HEK293 (cell line): Measurements from ENCODE around the gene LYPD5.
A peak's percentile ranks its signal among the peaks of the same experiment; 100 is the strongest.

Source experiments
- BCL6B ChIP-seq: fragments of 450-650 bp; formaldehyde crosslinking; IDR thresholded peaks from 2 replicates; pipeline ENCODE4 v1.5.1; 2017; ENCODE audit warnings: missing biosample characterization, missing genetic modification characterization
- GLI4 ChIP-seq: fragments of 450-650 bp; formaldehyde crosslinking; IDR thresholded peaks from 2 replicates; pipeline ENCODE4 v1.5.1; 2016; ENCODE audit warnings: missing biosample characterization, missing genetic modification characterization
- KLF9 ChIP-seq: fragments of 450-650 bp; formaldehyde crosslinking; IDR thresholded peaks from 2 replicates; pipeline ENCODE4 v1.5.1; 2016; ENCODE audit warnings: missing biosample characterization, missing genetic modification characterization, low read depth
- MEIS1 ChIP-seq: sonication (generic); formaldehyde crosslinking; IDR thresholded peaks from 2 replicates; pipeline ENCODE4 v1.8.1; 2022; ENCODE audit warnings: missing genetic modification reagents, mild to moderate bottlenecking, borderline replicate concordance
- PRDM10 ChIP-seq: fragments of 450-650 bp; formaldehyde crosslinking; IDR thresholded peaks from 2 replicates; pipeline ENCODE4 v1.5.1; 2016; ENCODE audit warnings: missing biosample characterization, missing genetic modification characterization
- REST ChIP-seq: fragments of 450-650 bp; formaldehyde crosslinking; IDR thresholded peaks from 2 replicates; pipeline ENCODE4 v1.5.1; 2016; ENCODE audit warnings: missing biosample characterization, missing genetic modification characterization
- SP2 ChIP-seq: fragments of 450-650 bp; formaldehyde crosslinking; IDR thresholded peaks from 2 replicates; pipeline ENCODE4 v1.5.1; 2016; ENCODE audit warnings: missing biosample characterization, missing genetic modification characterization
- TCF7L2 ChIP-seq: IDR thresholded peaks from 2 replicates; pipeline ENCODE4 v1.6.1; 2011; ENCODE audit warnings: low read depth, mild to moderate bottlenecking, inconsistent platforms, low read length, moderate library complexity, borderline replicate concordance
- YY2 ChIP-seq: fragments of 450-650 bp; formaldehyde crosslinking; IDR thresholded peaks from 2 replicates; pipeline ENCODE4 v1.5.1; 2016; ENCODE audit warnings: missing biosample characterization, missing genetic modification characterization
- ZBTB10 ChIP-seq: fragments of 450-650 bp; formaldehyde crosslinking; IDR thresholded peaks from 2 replicates; pipeline ENCODE4 v1.5.1; 2016; ENCODE audit warnings: missing biosample characterization, missing genetic modification characterization
- ZBTB48 ChIP-seq: fragments of 450-650 bp; formaldehyde crosslinking; IDR thresholded peaks from 2 replicates; pipeline ENCODE4 v1.5.1; 2016; ENCODE audit warnings: missing biosample characterization, missing genetic modification characterization
- ZNF10 ChIP-seq: fragments of 450-650 bp; formaldehyde crosslinking; IDR thresholded peaks from 2 replicates; pipeline ENCODE4 v1.5.1; 2017; ENCODE audit warnings: missing biosample characterization, missing genetic modification characterization
- ZNF112 ChIP-seq: fragments of 450-650 bp; formaldehyde crosslinking; IDR thresholded peaks from 2 replicates; pipeline ENCODE4 v1.5.0; 2017; ENCODE audit warnings: missing biosample characterization, missing genetic modification characterization
- ZNF114 ChIP-seq: fragments of 450-650 bp; formaldehyde crosslinking; IDR thresholded peaks from 2 replicates; pipeline ENCODE4 v1.5.0; 2017; ENCODE audit warnings: missing biosample characterization, missing genetic modification characterization
- ZNF157 ChIP-seq: fragments of 450-650 bp; formaldehyde crosslinking; IDR thresholded peaks from 2 replicates; pipeline ENCODE4 v1.5.1; 2016; ENCODE audit warnings: missing biosample characterization, missing genetic modification characterization
- ZNF175 ChIP-seq: fragments of 450-650 bp; formaldehyde crosslinking; IDR thresholded peaks from 2 replicates; pipeline ENCODE4 v1.5.1; 2016; ENCODE audit warnings: missing biosample characterization, missing genetic modification characterization
- ZNF211 ChIP-seq: fragments of 450-650 bp; formaldehyde crosslinking; IDR thresholded peaks from 2 replicates; pipeline ENCODE4 v1.5.1; 2016; ENCODE audit warnings: low read depth, missing biosample characterization, missing genetic modification characterization
- ZNF214 ChIP-seq: fragments of 450-650 bp; formaldehyde crosslinking; IDR thresholded peaks from 2 replicates; pipeline ENCODE4 v1.5.1; 2017; ENCODE audit warnings: missing biosample characterization, mild to moderate bottlenecking, missing genetic modification characterization, borderline replicate concordance
- ZNF335 ChIP-seq: fragments of 450-650 bp; formaldehyde crosslinking; conservative IDR thresholded peaks from 2 replicates; pipeline ENCODE4 v1.5.1; 2016; ENCODE audit warnings: missing biosample characterization, missing genetic modification characterization
- ZNF350 ChIP-seq: fragments of 450-650 bp; formaldehyde crosslinking; IDR thresholded peaks from 2 replicates; pipeline ENCODE4 v1.5.0; 2017; ENCODE audit warnings: missing biosample characterization, mild to moderate bottlenecking, missing genetic modification characterization
- ZNF426 ChIP-seq: fragments of 450-650 bp; formaldehyde crosslinking; IDR thresholded peaks from 2 replicates; pipeline ENCODE4 v1.5.1; 2017; ENCODE audit warnings: missing biosample characterization, missing genetic modification characterization, mild to moderate bottlenecking, inconsistent platforms, moderate library complexity
- ZNF501 ChIP-seq: fragments of 450-650 bp; formaldehyde crosslinking; IDR thresholded peaks from 2 replicates; pipeline ENCODE4 v1.5.1; 2016; ENCODE audit warnings: missing biosample characterization, missing genetic modification characterization
- ZNF549 ChIP-seq: fragments of 450-650 bp; IDR thresholded peaks from 2 replicates; pipeline ENCODE4 v1.5.1; 2018; ENCODE audit warnings: missing biosample characterization, missing genetic modification characterization, mild to moderate bottlenecking, inconsistent platforms, moderate library complexity
- ZNF561 ChIP-seq: fragments of 450-650 bp; IDR thresholded peaks from 2 replicates; pipeline ENCODE4 v1.5.1; 2018; ENCODE audit warnings: missing biosample characterization, missing genetic modification characterization, borderline replicate concordance
- ZNF596 ChIP-seq: fragments of 450-650 bp; IDR thresholded peaks from 2 replicates; pipeline ENCODE4 v1.5.0; 2018; ENCODE audit warnings: missing biosample characterization, mild to moderate bottlenecking, missing genetic modification characterization, moderate library complexity
- ZNF624 ChIP-seq: fragments of 450-650 bp; formaldehyde crosslinking; IDR thresholded peaks from 2 replicates; pipeline ENCODE4 v1.5.1; 2017; ENCODE audit warnings: missing biosample characterization, missing genetic modification characterization
- ZNF777 ChIP-seq: fragments of 450-650 bp; formaldehyde crosslinking; IDR thresholded peaks from 2 replicates; pipeline ENCODE4 v1.5.1; 2017; ENCODE audit warnings: missing biosample characterization, missing genetic modification characterization, borderline replicate concordance
- ZXDB ChIP-seq: fragments of 450-650 bp; formaldehyde crosslinking; IDR thresholded peaks from 2 replicates; pipeline ENCODE4 v1.5.1; 2016; ENCODE audit warnings: missing biosample characterization, missing genetic modification characterization

Gene LYPD5

DNA sequence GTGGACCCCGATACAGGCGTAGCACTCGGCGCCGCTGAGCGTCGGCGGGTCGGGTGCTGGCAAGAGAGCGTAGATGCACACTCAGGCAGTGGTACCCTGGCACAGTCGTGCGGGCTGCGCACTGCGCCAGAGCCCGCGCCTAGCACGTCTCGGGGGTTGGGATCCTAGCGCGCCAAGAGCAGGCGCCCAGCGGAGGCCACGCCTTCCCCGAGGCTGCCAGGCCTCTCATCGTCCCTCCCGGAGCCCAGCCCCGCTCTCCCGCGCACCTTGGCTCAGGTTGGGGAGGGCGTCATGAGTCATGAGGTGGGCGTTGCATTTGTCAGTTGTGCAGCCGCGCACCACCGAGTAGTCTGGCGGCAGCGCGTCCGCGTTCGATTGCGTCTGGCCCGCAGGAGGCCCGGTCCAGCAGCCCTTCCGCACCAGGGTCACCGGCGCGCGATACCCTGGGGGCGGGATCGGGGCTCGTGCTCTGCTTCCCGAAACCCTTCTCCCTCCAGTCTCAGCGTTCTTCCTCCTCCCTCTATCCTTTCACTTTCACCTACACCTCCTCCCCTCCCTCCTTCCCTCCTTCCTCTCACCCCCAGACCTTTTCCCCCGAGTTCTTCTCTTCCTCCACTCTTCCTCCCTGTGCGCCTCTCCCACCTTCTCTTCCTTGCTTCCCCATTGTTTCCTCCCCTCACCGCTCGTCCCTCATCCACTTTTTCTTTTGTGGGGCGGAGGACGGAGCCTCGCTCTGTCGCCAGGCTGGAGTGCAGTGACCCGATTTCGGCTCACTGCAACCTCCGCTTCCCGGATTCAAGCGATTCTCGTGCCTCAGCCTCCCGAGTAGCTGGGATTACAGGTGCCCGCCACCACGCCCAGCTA is 3.5 kb downstream of the LYPD5 start (continued):
- TF ChIP-seq SP2 (tag by site-specific recombination), result peak; percentile 91
- TF ChIP-seq ZBTB48, result peak; percentile 78
- TF ChIP-seq BCL6B (tag by site-specific recombination), result no peak
- TF ChIP-seq KLF9, result peak; percentile 98
- no peak for TF ChIP-seq ZNF211 (tag by site-specific recombination)
- peak; percentile 96 for TF ChIP-seq ZNF561 (tag by site-specific recombination)
- peak; percentile 49 for TF ChIP-seq ZNF157 (tag by site-specific recombination)
- TF ChIP-seq GLI4 (tag by site-specific recombination), result no peak
- TF ChIP-seq PRDM10 (tag by site-specific recombination), result peak; percentile 77
- TF ChIP-seq ZNF549, result no peak
- TF ChIP-seq MEIS1 (CRISPR knock-in tag), result no peak
- TF ChIP-seq ZNF501 (tag by site-specific recombination), result peak; percentile 94
- 0 out of 2 replicates have a peak, but pooled peaks have one; percentile 58 for TF ChIP-seq ZNF175 (tag by site-specific recombination)
- no peak for TF ChIP-seq ZNF350 (tag by site-specific recombination)
- no peak for TF ChIP-seq TCF7L2
- TF ChIP-seq ZNF777 (tag by site-specific recombination), result peak; percentile 76; the same call in 1 of the 2 replicates
- TF ChIP-seq ZNF114 (tag by site-specific recombination), result 0 out of 2 replicates have a peak, but pooled peaks have one; percentile 72
- no peak; the same call in none of the 2 replicates for TF ChIP-seq ZNF112 (tag by site-specific recombination)
- TF ChIP-seq ZXDB (tag by site-specific recombination), result peak; percentile 76
- peak; percentile 77; the same call in 1 of the 2 replicates for TF ChIP-seq ZBTB10 (tag by site-specific recombination)
- TF ChIP-seq ZNF335, result peak; percentile 82
- TF ChIP-seq ZNF10 (tag by site-specific recombination), result peak; percentile 66; the same call in 1 of the 2 replicates
- peak; percentile 68; the same call in 1 of the 2 replicates for TF ChIP-seq REST (tag by site-specific recombination)
- TF ChIP-seq YY2 (tag by site-specific recombination), result 0 out of 2 replicates have a peak, but pooled peaks have one; percentile 52
- TF ChIP-seq ZNF624 (tag by site-specific recombination), result no peak
- no peak for TF ChIP-seq ZNF596 (tag by site-specific recombination)
- TF ChIP-seq ZNF214 (tag by site-specific recombination), result no peak
- TF ChIP-seq ZNF426 (tag by site-specific recombination), result no peak
